Measurements from ENCODE around the gene MYMX.

MYMX gene

GRCh38 chr6:44198684-44199083 lies 18.0 kb upstream of the MYMX start:
- H4K20me1 ChIP-seq (ENCODE audit: control insufficient read depth, insufficient read depth, low read depth, low read length) = no peaks in the 10 kb centered on the region
- no peaks in the 10 kb centered on the region for H3F3A ChIP-seq (ENCODE audit: control insufficient read depth, insufficient read depth)
- no peaks in the 10 kb centered on the region for H3K79me2 ChIP-seq (ENCODE audit: control insufficient read depth, low read length)
- H3K9me2 ChIP-seq (replicated peaks; ENCODE audit: control insufficient read depth, low read length) = no peaks in the 10 kb centered on the region
- TF ChIP-seq EZH2phosphoT487 (IDR thresholded peaks at IDR 0.05; ENCODE audit: borderline replicate concordance, low read length) (no peak), CTCF (IDR thresholded peaks at IDR 0.05; ENCODE audit: low read depth, low read length, poor library complexity, severe bottlenecking) (no peak)
- no peaks in the 10 kb centered on the region for H3K4me1 ChIP-seq (ENCODE audit: control insufficient read depth, low read length)
- H3K27me3 ChIP-seq (ENCODE audit: control insufficient read depth, low read length) = peaks cover 5% of the 10 kb centered on the region; the same call in 1 of the 2 replicates
- no peak overlapping the region for H3K4me3 ChIP-seq (ENCODE audit: low read length)
- H3K9me3 ChIP-seq (ENCODE audit: control insufficient read depth, insufficient read depth, low read length) = no peaks in the 10 kb centered on the region
- H3K36me3 ChIP-seq (ENCODE audit: control insufficient read depth, low read length) = no peaks in the 10 kb centered on the region
- no peak overlapping the region for H3K27ac ChIP-seq (ENCODE audit: low read depth, low read length)
- no peak overlapping the region for H3K4me2 ChIP-seq (ENCODE audit: low read length)

GRCh38 chr6:44199883-44200282 lies 16.8 kb upstream of the MYMX start:
- no peaks in the 10 kb centered on the region for H4K20me1 ChIP-seq (ENCODE audit: control insufficient read depth, insufficient read depth, low read depth, low read length)
- TF ChIP-seq CTCF (IDR thresholded peaks at IDR 0.05; ENCODE audit: low read depth, low read length, poor library complexity, severe bottlenecking) (no peak), EZH2phosphoT487 (IDR thresholded peaks at IDR 0.05; ENCODE audit: borderline replicate concordance, low read length) (no peak)
- no peaks in the 10 kb centered on the region for H3K9me2 ChIP-seq (replicated peaks; ENCODE audit: control insufficient read depth, low read length)
- no peaks in the 10 kb centered on the region for H3F3A ChIP-seq (ENCODE audit: control insufficient read depth, insufficient read depth)
- no peak overlapping the region for H3K4me2 ChIP-seq (ENCODE audit: low read length)
- H3K27ac ChIP-seq (ENCODE audit: low read depth, low read length) = no peak overlapping the region
- no peaks in the 10 kb centered on the region for H3K9me3 ChIP-seq (ENCODE audit: control insufficient read depth, insufficient read depth, low read length)
- H3K4me1 ChIP-seq (ENCODE audit: control insufficient read depth, low read length) = no peaks in the 10 kb centered on the region
- H3K4me3 ChIP-seq (ENCODE audit: low read length) = no peak overlapping the region
- H3K36me3 ChIP-seq (ENCODE audit: control insufficient read depth, low read length) = no peaks in the 10 kb centered on the region
- H3K79me2 ChIP-seq (ENCODE audit: control insufficient read depth, low read length) = no peaks in the 10 kb centered on the region
- H3K27me3 ChIP-seq (ENCODE audit: control insufficient read depth, low read length) = peaks cover 5% of the 10 kb centered on the region; the same call in 1 of the 2 replicates

GRCh38 chr6:44201200-44201599 lies 15.5 kb upstream of the MYMX start:
- H3K4me2 ChIP-seq (ENCODE audit: low read length) = no peak overlapping the region
- H3K9me3 ChIP-seq (ENCODE audit: control insufficient read depth, insufficient read depth, low read length) = no peaks in the 10 kb centered on the region
- TF ChIP-seq EZH2phosphoT487 (IDR thresholded peaks at IDR 0.05; ENCODE audit: borderline replicate concordance, low read length) (no peak), CTCF (IDR thresholded peaks at IDR 0.05; ENCODE audit: low read depth, low read length, poor library complexity, severe bottlenecking) (no peak)
- H3F3A ChIP-seq (ENCODE audit: control insufficient read depth, insufficient read depth) = no peaks in the 10 kb centered on the region
- H3K27me3 ChIP-seq (ENCODE audit: control insufficient read depth, low read length) = peaks cover 5% of the 10 kb centered on the region; the same call in 1 of the 2 replicates
- H3K9me2 ChIP-seq (replicated peaks; ENCODE audit: control insufficient read depth, low read length) = no peaks in the 10 kb centered on the region
- H3K27ac ChIP-seq (ENCODE audit: low read depth, low read length) = no peak overlapping the region
- H3K4me1 ChIP-seq (ENCODE audit: control insufficient read depth, low read length) = no peaks in the 10 kb centered on the region
- no peak overlapping the region for H3K4me3 ChIP-seq (ENCODE audit: low read length)
- no peaks in the 10 kb centered on the region for H4K20me1 ChIP-seq (ENCODE audit: control insufficient read depth, insufficient read depth, low read depth, low read length)
- no peaks in the 10 kb centered on the region for H3K79me2 ChIP-seq (ENCODE audit: control insufficient read depth, low read length)
- H3K36me3 ChIP-seq (ENCODE audit: control insufficient read depth, low read length) = no peaks in the 10 kb centered on the region

All from DOHH2 (cell line).